ENCODE data around the gene ADGRB2.

DNA sequence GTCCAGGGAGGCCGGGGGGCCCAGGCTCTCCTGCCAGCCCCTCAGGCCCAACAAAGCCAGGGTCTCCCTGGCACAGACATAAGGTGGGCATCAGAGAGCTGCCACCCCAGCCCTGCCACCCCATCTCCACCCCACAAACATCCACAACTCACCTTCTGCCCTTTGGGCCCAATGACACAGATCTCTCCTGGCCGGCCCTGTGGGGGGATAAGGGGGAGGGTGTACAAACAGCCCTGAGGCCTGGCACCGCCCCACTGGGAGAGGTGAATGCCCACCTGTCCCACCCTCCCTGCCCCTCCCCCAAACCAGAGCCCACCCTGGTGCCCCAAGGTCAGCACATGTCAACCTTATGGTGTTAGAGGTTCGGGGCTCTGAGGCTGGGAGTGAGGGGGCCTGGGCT is 72.7 kb downstream of the ADGRB2 start:
- no peak for TF ChIP-seq POLR2A (IDR thresholded peaks at IDR 0.05)
- TF ChIP-seq, protein P1, sequence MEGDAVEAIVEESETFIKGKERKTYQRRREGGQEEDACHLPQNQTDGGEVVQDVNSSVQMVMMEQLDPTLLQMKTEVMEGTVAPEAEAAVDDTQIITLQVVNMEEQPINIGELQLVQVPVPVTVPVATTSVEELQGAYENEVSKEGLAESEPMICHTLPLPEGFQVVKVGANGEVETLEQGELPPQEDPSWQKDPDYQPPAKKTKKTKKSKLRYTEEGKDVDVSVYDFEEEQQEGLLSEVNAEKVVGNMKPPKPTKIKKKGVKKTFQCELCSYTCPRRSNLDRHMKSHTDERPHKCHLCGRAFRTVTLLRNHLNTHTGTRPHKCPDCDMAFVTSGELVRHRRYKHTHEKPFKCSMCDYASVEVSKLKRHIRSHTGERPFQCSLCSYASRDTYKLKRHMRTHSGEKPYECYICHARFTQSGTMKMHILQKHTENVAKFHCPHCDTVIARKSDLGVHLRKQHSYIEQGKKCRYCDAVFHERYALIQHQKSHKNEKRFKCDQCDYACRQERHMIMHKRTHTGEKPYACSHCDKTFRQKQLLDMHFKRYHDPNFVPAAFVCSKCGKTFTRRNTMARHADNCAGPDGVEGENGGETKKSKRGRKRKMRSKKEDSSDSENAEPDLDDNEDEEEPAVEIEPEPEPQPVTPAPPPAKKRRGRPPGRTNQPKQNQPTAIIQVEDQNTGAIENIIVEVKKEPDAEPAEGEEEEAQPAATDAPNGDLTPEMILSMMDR (IDR thresholded peaks at IDR 0.05) = no peak
